ENCODE data around the gene HSPB9.

The HSPB9 gene

DNA sequence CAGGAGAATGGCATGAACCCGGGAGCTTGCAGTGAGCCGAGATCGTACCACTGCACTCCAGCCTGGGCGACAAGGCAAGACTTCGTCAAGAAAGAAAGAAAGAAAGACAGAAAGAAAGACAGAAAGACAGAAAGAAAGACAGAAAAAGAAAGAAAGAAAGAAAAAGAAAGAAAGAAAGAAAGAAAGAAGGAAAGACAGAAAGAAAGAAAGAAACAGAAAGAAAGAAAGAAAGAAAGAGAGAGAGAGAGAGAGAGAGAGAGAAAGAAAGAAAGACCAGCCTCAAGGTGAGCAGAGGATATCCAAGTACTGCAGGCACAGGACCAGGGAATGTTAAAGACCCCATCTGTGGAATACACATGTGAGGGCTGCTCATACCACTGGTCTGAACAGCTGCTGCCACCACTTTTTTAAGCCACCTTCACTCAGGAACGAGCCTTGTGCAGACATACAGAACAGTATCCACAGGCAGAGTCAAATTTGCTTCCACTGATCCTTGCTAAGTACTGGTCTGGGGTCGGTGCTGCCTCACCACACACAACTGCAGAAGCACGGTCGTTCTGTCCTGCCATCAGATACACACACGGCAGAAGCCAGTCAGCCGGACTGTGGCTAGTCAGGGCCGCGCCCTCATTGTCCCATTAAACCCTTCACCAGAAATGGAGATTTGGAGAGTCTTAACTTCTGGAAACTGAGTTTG is 24.5 kb downstream of the HSPB9 start:
- DNase-seq, result no peak

DNA sequence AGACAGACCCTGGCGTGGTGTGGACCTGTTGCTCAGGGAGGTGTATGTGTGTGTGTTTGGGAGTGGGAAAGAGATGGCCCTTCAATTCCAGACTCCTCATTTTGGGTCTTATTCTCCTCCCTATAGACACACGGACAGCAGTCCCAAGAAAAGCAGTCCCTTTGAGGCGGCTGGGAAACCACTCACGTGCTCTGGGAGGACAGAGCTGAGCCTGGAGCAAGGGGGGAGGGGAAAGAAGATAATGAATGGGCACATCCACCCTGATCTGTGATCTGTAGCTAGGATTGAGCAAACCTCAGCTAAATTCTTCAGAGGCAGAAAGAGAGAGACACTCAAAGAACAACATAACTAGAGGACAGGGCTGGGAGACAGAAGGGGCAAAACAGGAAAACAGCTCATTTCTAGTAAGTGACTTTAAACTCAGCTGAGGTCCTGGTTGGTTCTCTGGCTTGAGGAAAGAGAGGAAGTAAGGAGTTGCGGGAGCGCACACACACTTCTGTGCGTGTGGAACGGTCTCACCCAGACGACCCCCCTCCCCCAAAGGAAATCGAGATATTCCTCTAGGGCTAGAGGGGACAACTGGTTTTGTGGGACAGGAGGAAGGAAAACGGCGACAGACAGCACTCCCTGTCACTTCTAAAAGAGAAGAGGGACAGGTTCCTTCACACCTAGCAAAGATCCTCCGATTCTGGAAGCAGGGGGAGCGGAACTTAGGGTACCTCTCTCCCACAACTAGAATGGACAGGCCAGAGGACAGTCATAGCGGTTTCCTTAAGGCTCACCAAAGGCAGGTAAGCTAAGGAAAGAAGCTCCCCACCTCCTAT is 31.5 kb downstream of the HSPB9 start:
- DNase-seq, result peak; percentile 61 to 75 (median 69)

DNA sequence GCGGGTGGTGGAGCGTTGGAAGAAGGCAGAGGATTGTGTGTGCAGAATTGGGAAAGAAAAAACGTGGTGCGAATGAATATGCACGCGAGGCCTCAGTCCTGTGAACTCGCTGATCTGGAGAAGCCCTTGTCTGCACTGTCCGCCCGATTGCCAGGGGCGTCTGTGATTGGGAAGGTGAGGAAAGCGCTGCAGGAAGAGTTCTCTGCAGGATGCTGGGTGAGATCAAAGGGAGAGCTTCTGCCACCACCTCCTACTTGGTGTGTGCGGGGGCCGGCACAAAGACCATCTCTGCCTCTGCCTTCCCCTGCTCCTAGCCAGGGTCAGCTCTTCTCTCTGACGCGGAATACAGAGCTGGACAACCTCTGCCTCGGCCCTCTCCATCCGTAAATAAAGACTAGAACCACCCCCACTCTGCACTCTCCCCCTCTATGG is 33.0 kb downstream of the HSPB9 start:
- no peak for DNase-seq

DNA sequence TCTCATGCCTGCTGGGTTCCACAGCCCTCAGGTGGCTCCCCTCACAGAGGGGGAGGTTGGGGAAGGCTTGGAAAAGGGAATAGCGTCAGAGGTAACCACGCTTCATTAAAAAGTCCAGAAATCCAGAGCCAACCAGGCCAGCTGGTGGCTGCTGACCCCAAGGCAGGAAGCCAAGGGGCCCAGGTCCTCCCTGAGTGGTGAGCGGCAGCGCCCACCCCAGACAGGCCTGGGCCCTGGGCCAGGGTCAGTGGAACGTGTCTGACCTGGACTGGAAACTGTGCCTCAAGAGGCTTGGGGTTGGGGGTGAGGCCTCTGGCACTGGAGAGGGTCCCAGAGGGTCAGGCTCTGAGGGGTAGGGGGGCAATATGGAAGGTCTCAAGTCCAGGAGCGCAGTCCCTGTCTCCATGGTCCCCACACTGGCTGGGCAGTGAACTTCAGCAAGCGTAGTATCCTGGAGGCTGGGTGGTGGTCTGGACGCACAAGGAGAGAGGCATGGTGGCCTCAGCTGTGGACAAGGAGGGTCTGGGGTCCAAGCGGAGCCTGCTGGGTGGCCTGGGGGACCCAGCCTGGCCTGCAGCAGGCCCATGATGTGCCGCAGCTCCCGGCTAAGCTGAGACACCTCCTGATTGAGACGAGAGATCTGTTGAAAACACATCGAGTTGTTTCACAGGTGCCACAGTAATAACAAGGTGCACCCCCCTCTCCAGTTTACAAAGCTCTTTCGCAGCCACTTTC is 37.4 kb downstream of the HSPB9 start:
- DNase-seq, result no peak

DNA sequence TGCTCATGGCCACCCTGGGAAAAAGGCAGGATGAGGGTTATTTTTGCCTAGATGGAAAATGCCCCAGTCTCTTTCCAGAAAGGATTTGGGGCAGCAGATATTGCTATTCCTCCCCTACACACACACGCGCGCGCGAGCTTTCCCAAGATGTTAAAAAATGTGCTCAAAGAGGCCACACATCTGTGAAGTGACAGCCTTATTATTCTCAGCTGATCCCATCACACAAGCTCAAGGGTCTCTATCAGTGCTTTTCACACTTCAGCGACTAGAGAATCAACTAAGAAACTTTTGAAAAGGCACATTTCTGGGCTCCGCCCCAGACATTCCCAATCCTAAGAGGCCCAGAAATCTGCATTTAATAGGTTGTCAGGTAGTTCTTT is 37.9 kb downstream of the HSPB9 start:
- DNase-seq, result no peak

DNA sequence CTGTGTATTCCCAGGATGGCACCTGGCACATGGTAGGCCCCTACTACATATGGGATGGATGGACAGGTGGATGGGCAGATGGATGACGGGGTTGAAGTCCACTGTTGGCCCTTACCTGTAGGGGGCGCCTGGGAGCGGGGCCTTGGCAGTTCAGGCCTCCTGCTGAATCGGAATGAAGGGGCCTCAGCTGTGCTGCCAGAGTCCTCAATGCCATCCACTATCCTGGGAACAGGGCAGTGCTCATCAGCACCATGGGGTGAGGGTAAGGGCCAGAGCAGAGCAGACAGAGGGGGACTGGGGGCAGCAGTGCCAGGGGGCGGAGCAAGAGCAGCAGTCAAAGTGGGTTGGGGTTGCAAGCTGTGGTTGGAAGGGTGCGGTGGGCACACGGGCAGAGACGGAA is 40.5 kb downstream of the HSPB9 start:
- DNase-seq, result peak in 2 of 4 experiments; percentile 24 to 58

DNA sequence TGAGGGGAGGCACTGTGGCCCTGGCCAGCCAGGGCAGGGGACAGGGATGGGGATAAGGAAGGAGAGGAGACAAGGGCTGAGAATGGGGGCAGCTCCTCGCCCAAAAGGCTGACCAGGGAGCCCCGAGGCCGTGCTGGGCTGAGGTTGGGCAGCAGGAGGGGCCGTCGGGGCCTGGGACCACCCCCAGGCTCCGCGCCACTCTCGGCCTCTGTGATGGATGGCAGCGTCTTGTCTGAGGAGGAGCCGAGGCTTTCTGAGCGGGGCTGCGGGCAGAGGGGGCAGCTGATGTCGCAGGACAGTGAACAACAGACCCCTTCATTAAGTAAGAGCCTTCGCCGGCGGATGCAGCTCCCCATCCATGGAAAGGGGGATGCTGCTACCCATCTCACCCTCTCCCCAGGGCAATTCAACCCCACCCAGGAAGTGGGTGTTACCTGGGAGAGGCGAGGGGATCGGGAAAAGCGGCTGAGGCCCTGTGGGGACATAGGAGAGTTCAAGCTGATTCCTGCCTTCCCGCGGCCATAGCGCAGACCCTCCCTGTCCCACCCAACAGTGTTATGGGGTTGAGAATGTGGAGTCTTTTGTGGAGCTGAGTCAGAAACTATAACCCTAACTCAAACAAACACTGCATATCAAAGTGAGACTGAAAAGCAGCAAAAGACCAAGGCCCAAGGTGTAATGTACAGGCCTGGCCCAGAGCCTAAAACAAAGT is 41.2 kb downstream of the HSPB9 start:
- DNase-seq, result no peak

DNA sequence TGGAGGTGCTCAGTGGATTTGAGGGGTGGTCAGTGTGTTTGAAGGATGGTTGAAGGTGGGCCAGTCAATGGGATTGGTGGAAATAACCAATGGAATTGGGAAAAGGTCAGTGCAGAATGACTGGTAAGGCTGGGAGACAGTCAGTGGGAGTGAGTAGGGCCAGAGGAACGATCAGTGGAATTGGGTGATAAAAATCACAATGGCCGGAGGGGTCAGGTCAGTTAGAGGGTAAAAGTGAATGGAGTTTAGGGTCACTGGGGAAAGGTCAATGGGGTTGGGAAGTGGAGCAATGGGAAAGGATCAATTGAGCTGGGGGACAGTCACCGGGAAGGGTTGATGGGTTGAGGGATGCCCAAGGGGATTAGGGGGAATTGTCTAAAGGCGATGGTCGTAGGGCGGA is 43.1 kb downstream of the HSPB9 start:
- DNase-seq, result no peak

DNA sequence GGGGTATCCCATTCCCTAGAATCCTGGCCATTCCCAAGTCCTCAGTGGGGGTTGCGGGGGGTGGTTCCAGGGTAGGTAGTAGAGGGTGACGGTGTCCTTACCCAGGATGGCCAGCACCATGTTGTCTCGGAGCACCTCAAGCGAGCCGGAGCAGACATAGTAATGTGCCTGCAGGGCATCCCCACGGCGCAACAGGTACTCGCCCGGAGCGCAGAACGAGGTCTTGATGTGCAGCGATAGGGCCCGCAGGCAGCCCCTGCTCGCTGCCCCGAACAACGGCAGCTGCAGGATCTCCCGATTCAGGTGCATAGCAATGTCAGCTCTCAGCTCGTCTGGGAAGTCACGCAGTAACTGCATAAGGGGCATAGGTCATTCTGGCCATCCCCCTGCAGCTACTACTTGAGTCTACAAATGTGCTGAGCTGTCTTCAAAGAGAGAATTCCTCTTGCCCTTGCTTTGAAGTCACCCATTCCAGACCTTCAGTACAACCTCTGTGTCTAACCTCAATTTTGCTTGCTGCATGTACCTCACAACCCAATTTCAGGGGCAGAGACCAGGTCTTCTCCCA is 43.7 kb downstream of the HSPB9 start:
- peak in 1 of 4 experiments; percentile 7 for DNase-seq

DNA sequence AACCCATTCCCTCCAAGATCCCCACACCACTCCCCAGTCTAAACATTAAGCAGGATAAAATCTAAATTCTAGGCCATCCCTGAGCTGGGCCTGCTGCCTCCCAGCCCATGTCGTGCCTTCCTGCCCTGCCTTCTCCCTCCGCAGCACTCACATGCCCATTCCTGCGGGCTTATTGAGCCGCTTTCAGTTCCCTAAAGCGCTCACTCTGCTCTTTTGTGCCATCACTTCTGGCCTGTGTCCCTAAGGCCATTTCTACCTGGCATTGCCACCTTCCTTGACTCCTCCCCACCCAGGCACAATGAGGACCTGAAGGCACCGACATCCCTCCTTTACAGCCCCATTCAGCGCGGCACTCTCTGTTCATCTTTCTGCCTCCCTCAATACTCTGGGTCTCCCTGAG is 45.2 kb downstream of the HSPB9 start:
- peak; percentile 52 to 81 (median 72) for DNase-seq

DNA sequence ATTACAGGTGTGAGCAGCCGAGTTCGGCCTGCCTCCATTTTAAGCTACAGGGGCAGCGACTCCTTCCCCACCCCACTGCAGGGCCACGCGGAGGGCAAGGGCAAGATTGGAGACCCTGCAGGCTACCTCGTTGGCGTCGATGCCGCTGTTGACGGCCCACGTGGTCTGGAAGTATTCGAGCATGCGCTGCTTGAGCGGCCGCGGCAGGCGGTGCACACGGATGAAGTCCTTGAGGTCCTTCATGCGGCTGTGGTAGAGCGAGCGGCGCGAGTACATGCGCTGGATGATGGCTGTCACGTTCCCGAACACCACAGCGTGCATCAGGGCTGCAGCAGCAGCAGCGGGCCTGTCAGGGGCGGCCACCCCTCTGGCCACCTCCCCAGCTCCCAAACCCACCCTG is 46.7 kb downstream of the HSPB9 start:
- DNase-seq, result no peak

DNA sequence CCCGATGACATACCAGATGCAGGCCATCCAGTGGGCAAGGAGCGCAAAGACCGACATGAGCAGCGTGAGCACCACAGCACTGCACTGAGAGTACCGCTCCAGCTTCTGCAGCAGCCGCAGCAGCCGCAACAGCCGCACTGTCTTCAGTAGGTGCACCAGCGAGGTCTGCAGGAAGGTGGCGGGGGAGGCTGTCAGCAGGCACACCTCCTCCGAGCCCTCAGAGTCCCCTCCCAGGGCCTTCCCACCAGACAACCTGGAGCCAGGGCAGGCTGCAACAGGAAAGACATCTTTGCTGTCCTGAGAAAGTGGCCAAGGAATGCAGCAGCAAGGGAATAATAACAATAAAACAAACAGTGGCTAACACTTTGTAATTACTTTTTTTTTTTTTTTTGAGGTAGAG is 49.2 kb downstream of the HSPB9 start:
- no peak for DNase-seq

Data from suppressor macrophage (primary cell).